Umbilical cord (tissue), 2 donors: ENCODE data around the gene AP2B1. TPM values are rescaled to one million over a fixed set of nuclear protein-coding genes. Genes with fewer than 3 reads are reported as not detected.
"Not testable (repeated sequence)": the region's sequence is repeated elsewhere in the genome, so short reads cannot be mapped to it uniquely, and the experiment has no call there.

Source experiments
- DNase-seq: peaks from one replicate; pipeline ENCODE4 v3.0.0-alpha.2; 2015; ENCODE audit warnings: low spot score
- total RNA-seq: library from RNA; depleted of rRNA; stranded (reverse); fragments of >200 nt; gene quantifications from one replicate; pipeline ENCODE4 v1.2.3, GENCODE V29; 2014; ENCODE audit warnings: low replicate concordance; ENCODE audit not compliant: insufficient read depth

AP2B1 gene
- 32.3 TPM for total RNA-seq

DNA sequence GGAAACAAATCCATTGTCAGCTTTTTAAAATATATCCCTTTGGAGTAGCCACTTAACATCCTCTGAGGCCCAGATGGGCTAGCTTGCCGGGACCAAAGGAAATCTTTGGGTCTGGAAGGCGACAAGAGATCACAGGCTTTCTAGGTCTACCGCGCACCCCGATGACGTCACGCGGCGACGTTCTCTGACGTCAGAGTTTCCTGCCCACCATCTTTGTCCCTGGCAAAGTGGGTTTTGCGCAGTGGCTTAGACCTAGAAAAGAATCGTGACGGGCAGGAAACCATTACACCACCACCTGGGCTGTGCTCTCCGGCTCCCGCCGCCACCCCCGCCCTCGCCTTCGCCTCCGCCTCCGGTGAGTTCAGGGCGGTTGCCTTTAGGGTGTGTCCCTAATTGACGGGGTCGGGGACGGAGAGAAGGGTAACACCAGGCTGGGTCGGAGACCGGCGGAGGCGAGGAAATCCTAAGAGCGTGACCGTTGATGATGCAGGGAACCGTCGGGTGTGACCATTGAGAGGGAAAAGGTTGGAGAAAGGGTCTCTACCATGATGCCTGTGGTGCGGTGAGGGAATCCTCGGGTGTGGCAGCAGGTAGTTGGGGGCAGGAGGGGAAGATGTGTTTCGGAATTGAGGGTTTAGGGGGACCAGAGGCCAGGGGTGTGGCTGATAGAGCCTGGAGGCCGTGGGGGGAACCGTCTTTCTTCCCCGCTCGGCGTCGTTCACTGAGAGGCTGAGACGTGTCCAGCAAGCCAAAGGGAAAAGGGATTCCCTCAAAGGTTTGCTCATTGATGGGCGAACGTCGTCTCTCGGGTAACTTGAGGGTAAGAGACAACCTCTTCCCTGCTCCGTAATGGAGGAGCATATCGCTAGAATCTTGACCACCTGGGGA lies at the start of gene AP2B1:
AP2B1 (plus strand) TSS at position 249 of the 888 bp plus-strand sequence. CDS start 6,709 bp downstream, outside the sequence.
- DNase-seq, result peak; percentile 96

DNA sequence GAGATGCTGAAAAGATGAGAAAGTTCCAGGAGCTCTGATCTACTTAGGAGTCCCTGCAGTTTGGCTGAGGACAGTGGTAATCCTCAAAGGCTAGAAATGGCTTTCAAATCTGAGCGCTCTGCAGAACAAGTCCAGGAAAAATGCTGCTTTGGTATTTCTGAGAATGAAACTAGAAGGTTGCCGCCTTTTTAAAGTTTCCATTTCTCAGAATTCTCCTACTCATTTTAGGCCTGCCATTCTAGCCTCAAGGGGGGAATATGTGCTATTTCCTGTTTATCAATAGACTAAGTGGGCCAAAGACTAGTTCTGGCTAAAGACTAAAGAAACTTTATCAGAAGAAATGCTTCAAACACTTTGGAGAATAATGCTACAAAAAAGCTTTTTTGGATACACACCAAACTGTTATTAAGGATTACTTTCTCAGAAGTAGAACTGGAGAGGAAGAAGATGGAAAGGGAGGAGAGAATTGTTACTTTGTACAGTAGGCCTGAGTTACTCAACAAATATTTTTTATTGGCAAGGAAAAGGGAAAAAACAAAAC lies 49.5 kb upstream of the AP2B1 start, which contains the start of gene SLFN12L:
SLFN12L (minus strand) TSS at position 78 of the 541 bp plus-strand sequence. CDS start 15,314 bp downstream, outside the sequence.
- DNase-seq, result peak; percentile 10

DNA sequence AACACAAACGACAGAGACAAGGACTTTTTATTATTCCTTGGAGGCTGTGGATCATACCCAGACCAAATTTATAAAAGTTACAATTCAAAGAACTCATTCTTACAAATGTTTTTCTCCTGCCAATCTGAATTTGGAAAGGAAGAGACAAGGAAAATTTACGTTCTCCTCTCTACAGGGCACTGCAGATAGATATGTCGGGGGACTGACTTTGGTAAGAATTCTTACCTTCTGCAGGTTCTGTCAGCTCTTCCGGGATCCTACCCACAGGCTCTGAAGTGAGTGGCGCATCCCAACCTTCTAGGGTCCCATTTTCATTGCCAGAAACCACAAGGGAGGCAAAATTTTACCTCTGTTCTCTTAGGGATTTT lies 47.5 kb upstream of the AP2B1 start:
- no peak for DNase-seq

DNA sequence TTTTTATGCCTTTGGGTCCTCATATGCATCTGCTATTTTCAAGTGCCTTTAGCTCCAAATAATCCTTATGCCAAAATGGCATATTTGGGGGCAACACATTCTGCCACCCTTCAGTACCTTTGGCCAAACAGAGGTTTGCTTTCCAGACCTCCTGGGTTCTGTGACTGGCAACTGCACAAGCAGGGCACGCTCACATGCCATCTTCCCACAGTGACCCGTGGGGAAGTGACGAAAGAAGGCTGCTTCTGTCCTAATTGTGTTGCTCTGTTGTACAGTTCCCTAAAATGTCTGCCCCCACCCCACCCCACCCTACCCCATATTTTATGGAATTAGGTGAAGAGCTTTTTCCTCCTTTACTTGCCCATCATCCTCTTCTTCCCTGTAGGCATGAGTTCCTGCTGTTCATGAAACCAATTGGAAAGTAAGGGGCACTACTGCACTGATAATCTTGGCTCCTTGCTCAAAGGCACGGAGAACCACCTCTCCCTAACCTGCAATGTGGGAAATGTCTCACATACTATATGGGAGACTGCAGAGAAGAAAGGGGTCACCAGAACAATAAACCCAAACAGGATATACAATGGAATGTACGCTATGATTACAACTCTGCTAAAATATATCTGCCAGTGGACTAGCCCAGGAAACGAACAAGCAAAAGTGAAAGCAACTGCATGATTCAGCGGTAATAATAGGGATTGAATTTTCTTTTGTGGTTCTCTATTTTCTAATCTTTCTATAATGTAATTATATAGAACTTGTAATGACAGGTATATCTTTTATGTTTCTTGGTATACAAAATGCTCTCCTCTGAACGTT lies 46.3 kb upstream of the AP2B1 start:
- peak; percentile 5 for DNase-seq

DNA sequence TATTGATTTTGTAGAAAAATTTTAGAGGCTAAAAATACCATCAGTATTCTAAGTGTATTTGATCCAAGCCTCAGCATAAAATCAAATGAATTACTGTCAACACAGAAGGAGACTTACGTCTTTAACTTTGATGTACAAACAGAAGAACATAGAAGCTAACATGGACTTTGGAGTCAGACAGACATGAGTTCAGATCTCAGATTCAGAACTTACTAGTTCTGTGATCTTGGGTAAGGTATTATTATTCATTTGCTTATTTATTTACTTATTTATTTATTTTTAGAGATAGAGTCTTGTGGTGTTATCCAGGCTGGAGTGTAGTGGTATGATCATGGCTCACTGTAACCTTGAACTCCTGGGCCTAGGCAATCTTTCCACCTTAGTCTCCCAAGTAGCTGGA lies 45.7 kb upstream of the AP2B1 start:
- DNase-seq, result no peak

DNA sequence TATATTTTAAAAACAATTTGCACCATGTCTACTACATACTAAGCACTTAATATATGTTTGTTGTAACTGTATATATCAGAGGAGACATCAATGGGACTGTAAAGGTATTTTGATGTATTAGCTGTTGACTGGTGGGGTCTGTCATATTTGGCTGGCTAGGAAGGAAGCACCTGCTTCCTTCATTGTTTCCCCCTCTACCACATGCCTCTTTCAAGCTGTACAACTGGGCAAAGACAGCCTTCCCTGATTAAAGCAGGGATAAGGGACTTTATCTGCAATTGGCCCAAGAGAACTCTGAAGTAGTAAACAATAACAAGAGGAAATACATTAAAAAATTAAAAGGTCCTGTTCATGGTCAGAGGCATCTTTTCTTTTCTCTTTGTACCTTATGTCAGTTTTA lies 44.1 kb upstream of the AP2B1 start:
- no peak for DNase-seq

DNA sequence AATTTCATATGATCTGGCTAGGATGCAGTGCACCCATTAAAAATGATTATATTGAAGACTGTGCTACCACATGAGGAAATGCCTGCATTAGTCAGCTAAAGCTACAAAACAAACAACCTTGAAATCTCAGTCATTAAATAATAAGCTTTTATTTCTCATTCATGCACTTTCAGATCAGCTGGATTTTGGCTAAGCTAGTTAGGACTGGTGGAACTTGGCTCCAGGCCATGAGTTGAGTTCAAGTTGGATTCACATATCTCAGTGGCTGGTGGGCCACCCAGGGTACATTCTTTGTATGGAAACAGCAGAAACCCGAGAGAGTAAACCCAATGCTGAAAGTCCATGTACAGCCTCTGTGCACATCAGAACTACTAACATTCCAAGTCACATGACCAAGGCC lies 43.3 kb upstream of the AP2B1 start:
- DNase-seq, result no peak

DNA sequence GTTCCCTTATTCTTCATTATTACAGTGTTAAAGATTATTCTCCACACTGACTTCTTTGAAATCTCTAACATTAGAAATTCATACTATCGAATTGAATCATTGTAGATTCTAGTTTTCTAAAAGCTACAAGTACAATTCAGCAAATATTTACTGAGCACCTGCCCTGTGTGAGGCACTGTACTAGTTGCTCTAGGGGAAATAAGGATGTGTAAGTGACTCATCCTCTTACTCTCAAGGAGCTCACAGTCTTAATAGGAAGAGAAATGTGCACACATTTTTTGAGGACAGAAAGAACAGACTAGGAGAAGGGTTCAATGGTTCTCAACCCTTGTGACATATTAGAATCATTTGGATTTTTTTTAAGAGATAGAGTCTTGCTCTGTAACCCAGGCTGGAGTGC lies 42.0 kb upstream of the AP2B1 start:
- no peak for DNase-seq

DNA sequence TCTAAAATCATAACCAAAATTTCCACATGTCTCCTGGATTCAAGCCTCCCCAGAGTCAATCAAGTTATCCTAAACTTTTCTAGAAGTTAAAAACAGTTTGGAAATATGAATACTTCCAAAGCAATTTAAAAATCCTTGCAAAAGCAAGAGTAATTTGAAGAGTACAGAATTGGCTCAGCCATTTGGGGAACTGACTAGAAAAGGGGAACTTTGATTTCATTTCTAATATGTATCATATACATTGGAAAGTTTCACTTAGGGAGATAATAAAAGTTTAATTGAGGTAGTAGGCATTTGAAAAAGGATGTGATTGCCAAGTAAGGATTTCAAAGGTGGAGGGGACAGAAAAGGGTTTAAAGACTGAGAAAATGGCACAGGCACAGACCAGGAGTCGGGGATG lies 40.6 kb upstream of the AP2B1 start:
- DNase-seq, result no peak

DNA sequence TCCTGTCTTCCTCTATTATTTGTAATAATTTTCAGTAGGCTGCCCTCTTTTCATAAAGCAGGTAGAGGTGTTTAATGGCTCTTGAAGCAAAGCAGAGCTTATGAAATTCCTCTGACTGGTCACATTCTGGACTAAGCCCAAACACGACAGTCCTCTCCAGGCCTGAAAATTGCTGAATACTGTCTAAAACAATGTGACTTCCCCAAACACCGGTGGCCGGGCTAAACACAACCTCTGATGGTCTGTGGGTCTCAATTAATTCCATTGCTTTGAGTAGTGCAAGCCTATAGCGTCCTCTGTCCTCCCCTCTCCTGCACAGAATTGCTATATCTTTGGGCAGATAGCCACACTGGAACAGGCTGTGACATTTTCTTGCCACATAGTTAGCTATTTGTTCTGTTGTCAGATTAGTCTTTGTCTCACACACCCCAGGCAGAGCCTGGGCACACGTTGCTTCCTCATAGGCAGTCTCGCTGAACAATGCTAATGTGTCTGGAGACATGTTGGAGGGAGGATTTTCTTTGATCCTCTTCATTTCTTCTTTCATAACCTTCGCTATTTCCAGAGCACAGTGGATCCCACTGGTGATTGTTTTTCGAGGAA lies 38.8 kb upstream of the AP2B1 start:
- DNase-seq, result no peak

DNA sequence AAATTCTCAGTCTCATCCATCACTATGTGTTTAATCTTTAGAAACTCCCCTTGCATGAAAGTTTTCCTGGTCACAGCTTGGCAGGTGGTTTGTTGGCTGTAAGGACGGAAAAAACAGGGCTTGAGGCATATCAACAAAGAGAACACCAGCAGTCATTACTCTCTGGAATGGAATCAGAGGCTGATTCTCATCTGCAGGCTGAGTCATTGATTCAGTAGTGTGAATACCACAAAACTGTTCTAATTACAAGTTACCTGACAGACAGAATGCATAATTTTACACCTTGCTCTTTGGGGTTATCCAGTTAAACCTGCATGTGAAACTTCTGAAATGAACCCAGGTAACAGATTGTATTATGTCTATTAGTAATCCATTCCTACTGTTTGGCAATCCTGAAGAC lies 38.1 kb upstream of the AP2B1 start:
- no peak for DNase-seq

DNA sequence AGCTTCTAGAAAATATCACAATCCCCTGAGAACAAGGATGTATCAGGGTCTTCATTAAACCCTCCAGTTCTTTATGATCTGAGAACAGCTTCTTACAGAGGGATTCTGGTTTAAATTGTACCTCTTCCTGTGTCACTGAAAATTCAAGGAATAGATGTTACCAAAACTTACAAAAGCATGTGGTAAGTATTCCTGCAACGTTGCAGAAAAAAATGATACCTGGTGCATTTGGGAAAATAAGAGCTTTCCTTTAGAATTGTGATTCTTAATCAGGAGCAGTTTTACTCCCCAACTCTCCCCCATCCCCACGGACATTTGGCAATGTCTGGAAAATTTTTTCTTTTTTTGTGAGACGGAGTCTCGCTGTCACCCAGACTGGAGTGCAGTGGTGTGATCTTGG lies 33.8 kb upstream of the AP2B1 start:
- no peak for DNase-seq

DNA sequence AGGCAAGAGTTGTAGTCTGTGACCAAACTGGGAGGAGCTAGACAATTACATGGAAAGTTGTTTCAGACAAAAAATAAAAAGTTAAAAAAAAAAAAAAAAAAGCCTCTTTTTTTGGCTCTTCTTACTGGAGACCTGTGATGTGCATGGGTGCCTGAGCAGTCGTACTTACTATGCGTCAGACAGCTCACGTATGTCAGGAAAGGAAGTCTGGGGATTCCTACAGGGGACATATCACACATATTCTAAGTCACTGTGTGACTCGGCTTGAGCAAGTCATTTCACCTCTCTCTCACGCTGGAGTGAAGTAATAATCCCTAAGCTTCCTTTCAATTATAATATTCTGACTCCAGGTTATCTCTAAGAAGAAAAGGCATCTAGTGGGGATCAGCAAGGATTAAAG lies 32.5 kb upstream of the AP2B1 start:
- no peak for DNase-seq

DNA sequence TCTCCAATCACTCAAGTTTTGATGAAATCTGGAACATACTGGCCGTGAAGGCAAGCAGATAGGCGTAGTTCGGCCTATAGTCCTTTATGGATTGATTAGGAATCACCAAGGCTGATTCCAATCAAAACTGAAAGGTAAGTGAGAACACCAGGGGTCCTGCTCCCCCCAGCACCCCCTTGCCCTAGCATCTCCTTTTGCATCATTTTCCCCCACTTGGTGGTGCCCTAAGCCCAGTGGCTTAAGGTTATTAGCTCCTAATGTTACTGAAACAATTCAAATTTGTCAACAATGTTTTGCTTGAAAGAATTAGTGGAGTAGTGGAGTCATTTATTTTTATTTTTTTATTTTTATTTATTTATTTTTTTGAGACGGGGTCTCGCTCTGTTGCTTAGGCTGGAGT lies 31.4 kb upstream of the AP2B1 start:
- DNase-seq, result no peak

DNA sequence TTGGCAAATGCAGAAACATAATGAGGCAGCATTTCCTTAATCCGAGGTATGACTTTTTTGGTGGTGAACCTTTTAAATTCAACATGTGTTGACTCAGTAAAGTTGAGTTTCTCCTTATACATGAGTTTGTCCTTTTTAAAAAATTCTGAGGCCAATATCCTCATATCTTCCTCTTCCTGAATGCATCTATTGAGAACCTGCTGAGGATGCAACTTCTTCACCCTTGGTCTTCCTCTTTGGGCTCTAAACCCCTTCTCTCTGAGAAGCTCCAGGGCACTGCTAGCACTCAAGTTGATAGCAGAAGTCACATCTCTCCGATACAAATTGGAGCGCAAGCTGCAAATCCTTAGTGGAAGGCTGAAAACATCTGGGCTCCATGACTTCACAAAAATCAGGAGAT lies 29.8 kb upstream of the AP2B1 start:
- no peak for DNase-seq

DNA sequence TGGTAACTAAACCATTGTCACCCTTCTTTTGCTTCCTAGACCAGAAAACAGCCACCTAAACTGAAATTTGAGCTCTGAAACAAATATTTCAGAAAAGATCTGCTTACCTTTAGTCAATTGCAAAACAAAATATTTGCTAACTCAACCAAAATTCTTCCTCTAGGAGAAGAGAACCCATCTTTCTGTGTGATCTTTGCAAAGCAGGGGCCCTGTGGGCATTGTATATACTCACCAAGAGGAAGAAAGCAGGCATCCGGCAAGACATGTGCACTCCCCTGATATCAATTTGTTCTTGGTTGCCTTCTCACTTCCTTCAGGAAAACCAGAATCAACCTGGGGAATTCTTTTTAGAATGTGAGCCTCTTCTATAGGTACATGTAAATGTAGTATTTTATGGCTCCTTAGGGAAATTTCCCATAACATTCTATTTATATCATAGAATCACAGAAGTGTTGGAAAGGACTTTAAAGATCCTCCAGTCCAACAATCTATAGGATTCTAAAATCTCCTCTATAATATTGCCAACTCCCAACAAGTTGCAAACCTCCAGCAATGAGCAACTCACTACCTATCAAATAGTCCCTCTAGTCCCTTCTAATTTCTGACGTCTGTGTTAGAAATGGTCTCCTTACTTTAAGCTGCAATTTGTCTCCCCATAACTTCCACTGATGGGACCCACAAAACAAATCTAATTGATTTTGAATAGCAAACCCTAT lies 27.5 kb upstream of the AP2B1 start:
- DNase-seq, result no peak

DNA sequence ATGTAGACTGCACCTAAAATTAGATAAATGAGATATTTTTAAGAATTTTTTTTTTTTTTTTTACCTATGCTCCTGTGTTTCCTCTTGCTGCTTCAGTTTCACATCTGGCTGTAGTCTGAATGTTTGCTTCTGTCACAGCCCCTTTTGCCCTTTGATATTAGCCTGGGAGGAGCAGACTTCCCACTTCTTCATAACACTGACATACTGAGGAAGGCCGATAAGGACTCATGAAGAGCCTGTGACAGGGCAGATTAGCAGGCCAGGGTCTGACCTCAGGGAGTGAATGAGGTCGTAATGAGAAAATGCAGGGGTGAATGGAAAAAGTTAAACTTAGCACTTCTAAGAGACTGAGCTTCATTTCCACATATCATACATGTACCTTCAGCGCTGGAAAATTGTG lies 26.4 kb upstream of the AP2B1 start, which contains the start of gene SLFN14:
SLFN14 (minus strand) TSS at position 117 of the 400 bp plus-strand sequence. CDS start 2,757 bp downstream, outside the sequence.
- no peak for DNase-seq

DNA sequence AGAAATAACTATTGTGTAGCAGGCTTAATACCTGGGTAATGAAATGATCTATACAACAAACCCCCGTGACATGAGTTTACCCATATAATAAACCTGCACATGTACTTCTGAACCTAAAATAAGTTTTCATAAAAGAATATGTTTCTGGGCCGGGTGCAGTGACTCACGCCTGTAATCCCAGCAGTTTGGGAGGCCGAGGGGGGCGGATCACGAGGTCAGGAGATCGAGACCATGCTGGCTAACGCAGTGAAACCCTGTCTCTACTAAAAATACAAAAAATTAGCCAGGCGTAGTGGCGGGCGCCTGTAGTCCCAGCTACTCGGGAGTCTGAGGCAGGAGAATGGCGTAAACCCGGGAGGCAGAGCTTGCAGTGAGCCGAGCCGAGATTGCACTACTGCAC lies 23.9 kb upstream of the AP2B1 start:
- DNase-seq, result not testable (repeated sequence)

DNA sequence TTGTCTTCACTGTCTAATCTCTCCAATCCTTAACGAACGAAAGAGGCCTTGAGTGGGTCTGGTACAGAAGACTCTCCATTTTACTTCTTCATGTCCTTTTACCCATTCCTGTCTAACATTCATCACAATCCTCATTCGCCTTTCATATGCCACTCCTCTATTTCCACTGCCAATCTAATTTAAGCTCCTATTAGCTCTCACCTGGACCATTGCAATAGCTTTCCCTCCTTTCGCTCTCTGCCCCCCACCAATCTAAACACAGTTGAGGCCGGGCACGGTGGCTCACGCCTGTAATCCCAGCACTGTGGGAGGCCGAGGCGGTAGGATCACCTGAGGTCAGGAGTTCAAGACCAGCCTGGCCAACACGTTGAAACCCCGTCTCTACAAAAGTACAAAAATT lies 20.2 kb upstream of the AP2B1 start:
- no peak for DNase-seq

DNA sequence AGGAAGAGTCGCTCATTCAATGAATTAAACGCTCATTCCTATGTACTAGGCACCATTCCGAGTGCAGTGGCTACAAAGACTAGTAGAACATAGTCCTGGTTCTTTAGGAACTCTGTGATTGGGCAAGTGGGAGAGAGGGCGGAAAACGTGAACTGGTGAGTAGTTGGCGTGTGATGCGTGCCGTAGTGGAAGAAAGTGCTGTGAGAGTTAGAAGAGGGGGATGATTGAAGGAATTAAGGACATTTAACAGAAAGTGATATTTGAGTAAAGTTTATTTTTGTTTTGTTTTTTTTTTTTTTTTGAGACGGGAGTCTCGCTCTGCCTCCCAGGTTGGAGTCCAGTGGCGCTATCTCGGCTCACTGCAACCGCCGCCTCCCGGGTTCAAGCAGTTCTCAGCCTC lies 18.6 kb upstream of the AP2B1 start:
- DNase-seq, result no peak

DNA sequence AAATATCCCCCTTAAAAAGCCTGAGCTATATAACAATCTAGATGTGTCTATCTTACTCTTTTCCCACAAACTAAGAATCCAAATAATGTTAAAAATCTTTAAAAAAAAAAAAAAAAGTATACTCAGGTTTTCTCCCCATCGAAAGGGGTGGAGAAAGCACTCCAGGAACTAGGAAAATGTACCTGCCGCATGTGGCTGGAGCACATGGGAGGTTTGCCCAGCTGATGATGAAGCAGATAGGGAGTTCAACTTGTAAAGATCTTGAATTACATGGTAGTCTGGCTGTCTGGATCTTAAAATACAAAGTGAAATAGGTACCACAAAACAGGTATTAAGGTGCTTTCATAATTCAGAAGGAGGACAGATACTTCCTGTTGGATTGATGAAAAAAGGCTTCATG lies 17.7 kb upstream of the AP2B1 start:
- no peak for DNase-seq
